NCI-H1930 (cell line): ENCODE measurements around the gene DLGAP1.
A peak's percentile ranks its signal among the peaks of the same experiment; 100 is the strongest.

Experiments
- DNase-seq, 2 experiments: peaks; one replicate each; lab custom pipeline; 2025; lab: John Stamatoyannopoulos, UW

DLGAP1 gene

GRCh38 chr18:3530807-3531206, 924.3 kb downstream of the DLGAP1 start:
- no peak for DNase-seq

- DNase-seq: no peak
These were observed 925.5 kb downstream of the DLGAP1 start for GRCh38 chr18:3529601-3530000.

- DNase-seq: no peak
These were observed 926.0 kb downstream of the DLGAP1 start for GRCh38 chr18:3529077-3529476.

DNA sequence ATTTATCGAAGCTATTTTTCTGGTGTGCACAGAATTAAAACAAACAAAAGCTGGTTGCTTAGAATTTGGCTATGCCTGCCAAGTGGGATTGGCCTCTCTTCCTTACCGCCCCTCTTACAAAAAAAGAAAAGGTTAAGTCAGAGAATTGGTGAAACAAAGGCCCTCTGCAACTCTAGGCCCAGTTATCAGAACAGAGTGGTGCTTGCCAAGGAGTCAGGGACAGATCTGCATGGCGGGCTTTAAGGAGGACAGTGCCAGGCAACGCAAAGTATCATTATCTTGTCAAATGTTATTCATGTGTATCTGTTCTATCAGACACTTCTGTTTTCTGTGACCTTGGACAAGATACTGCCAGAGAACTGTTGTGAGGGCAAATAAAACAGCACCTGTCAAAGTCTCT, 926.9 kb downstream of the DLGAP1 start:
- no peak for DNase-seq

- peak; percentile 41 to 43 for DNase-seq
These were observed 928.4 kb downstream of the DLGAP1 start for GRCh38 chr18:3526421-3527354.

GRCh38 chr18:3525870-3526420, 929.2 kb downstream of the DLGAP1 start:
- peak in 1 of 2 experiments; percentile 3 for DNase-seq

- no peak for DNase-seq
These were observed 930.4 kb downstream of the DLGAP1 start for GRCh38 chr18:3524706-3525105.

GRCh38 chr18:3520230-3521085, 934.6 kb downstream of the DLGAP1 start:
- DNase-seq: no peak

DNA sequence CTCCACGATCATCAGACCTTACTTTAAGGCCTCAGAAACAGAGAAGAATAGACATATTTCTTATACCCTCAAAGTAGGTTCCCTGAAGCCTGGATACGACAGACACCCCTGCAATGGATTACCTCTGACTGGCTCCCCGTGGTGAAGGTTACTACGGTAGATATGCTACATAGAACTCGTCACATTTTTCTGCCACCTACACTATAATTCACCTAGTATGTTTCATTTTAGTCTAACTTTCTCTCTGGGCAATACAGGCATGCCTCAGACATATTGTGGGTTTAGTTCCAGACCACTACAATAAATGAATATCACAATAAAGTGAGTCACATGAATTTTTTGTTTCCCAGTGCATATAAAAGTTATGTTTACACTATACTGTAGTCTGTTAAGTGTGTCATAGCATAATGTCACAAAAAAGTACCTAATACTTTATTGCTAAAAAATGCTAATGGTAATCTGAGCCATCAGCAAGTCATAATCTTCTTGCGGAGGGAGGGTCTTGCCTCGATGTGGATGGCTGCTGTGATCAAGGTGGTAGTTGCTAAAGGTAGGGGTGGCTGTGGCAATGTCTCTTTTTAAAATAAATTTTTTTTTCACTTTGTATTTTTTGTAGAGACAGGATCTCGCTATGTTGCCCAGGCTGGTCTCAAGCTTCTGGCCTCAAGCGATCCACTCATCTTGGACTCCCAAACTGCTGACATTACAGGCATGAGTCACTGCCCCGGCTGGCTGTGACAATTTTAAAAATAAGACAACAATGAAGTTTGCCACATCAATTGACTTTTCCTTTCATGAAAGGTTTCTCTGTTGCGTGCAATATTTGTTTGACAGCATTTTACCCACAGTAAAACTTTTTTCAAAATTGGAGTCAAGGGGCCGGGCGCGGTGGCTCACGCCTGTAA, 940.5 kb downstream of the DLGAP1 start:
- no peak for DNase-seq

- DNase-seq: no peak
These were observed 941.6 kb downstream of the DLGAP1 start for GRCh38 chr18:3513481-3513880.

- DNase-seq: peak in 1 of 2 experiments; percentile 49
These were observed 943.1 kb downstream of the DLGAP1 start for GRCh38 chr18:3511980-3512379.

GRCh38 chr18:3510896-3511295, 944.2 kb downstream of the DLGAP1 start:
- no peak for DNase-seq

GRCh38 chr18:3510024-3510423, 945.1 kb downstream of the DLGAP1 start:
- DNase-seq: no peak

GRCh38 chr18:3508576-3509549, 946.2 kb downstream of the DLGAP1 start:
- DNase-seq: no peak

GRCh38 chr18:3504637-3505036, 950.5 kb downstream of the DLGAP1 start:
- no peak for DNase-seq

GRCh38 chr18:3502650-3503049, 952.5 kb downstream of the DLGAP1 start:
- DNase-seq: no peak

GRCh38 chr18:3500016-3500415, 955.1 kb downstream of the DLGAP1 start:
- DNase-seq: no peak

- peak in 1 of 2 experiments; percentile 13 for DNase-seq
These were observed 955.6 kb downstream of the DLGAP1 start for GRCh38 chr18:3499501-3499900.

GRCh38 chr18:3498698-3499471, 956.2 kb downstream of the DLGAP1 start:
- DNase-seq: no peak
